Measurements from ENCODE around the gene CLEC16A. TPM values are rescaled to one million over a fixed set of nuclear protein-coding genes. Genes with fewer than 3 reads are reported as not detected.

CLEC16A gene
- total and polyA plus RNA-seq, 9 of the 15 experiments (the other 6 are each of a cell fraction or from before 2014, with no cell fraction given): 1.00 to 22.3 (median 10.0) TPM

- TF ChIP-seq BCLAF1 (IDR thresholded peaks at IDR 0.05; ENCODE audit: borderline replicate concordance in 1 of 2, control insufficient read depth in 1 of 2, low read depth in 2 of 2, low read length in 1 of 2) (no peak), POLR3A (IDR thresholded peaks at IDR 0.05; ENCODE audit: borderline replicate concordance, extremely low read depth, insufficient read depth, insufficient read length) (no peak), ZNF561 (CRISPR knock-in tag; conservative IDR thresholded peaks at IDR 0.05) (no peak), THRA (IDR thresholded peaks at IDR 0.05) (no peak), ZBTB1 (CRISPR knock-in tag; IDR thresholded peaks at IDR 0.05; ENCODE audit: borderline replicate concordance, low read depth) (no peak), DEAF1 (CRISPR knock-in tag; IDR thresholded peaks at IDR 0.05) (0 out of 2 replicates have a peak, but pooled peaks have one; percentile 18), CHAMP1 (IDR thresholded peaks at IDR 0.05) (0 out of 2 replicates have a peak, but pooled peaks have one; percentile 44), VEZF1 (CRISPR knock-in tag; IDR thresholded peaks at IDR 0.05) (no peak), POLR2A (conservative IDR thresholded peaks at IDR 0.05) (no peak), POLR2G (IDR thresholded peaks at IDR 0.05; ENCODE audit: low read depth, low read length) (no peak), MCM7 (IDR thresholded peaks at IDR 0.05) (no peak), CTBP1 (IDR thresholded peaks at IDR 0.05; ENCODE audit: borderline replicate concordance) (no peak), XRCC4 (IDR thresholded peaks at IDR 0.05; ENCODE audit: extremely low read depth, insufficient read depth, insufficient read length) (no peak), TEAD4 (IDR thresholded peaks at IDR 0.05; ENCODE audit: low read length) (no peak), TEAD4 (CRISPR knock-in tag; IDR thresholded peaks at IDR 0.05; ENCODE audit: borderline replicate concordance) (no peak), U2AF2 (optimal IDR thresholded peaks at IDR 0.05; ENCODE audit: low read depth, low read length) (no peak), SREBF1 (IDR thresholded peaks at IDR 0.05; ENCODE audit: borderline replicate concordance, low read depth, low read length) (no peak), CC2D1A (IDR thresholded peaks at IDR 0.05) (peak; percentile 60; the same call in 1 of the 2 replicates), ARHGAP35 (IDR thresholded peaks at IDR 0.05; ENCODE audit: partially characterized antibody) (no peak)
Observed at GRCh38 chr16:10981697-10982216, 37.4 kb downstream of the CLEC16A start (continued).

Measured in K562 (cell line).